ENCODE data around the gene LRRC53.

Gene LRRC53

DNA sequence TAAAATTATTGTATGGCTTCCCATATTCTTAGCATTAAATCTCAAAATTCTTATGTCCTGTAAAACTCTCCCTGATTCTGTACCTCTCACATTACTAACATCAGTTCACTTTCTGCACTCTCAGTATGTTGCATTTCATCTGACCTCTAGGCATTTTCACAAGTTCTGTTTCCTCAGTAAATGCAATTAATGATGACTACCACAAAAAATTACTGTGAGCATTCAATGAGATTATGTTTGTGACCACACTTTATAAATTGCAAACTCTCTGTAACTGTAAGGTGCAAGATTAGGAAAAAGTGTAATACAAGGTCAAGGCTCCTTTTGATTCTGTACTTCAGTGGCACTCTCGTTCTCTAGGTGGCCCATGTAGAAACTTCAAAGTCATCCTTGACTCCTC lies 60.4 kb downstream of the LRRC53 start:
- no peak for DNase-seq (ENCODE audit: low read depth in 2 of 3, low spot score in 1 of 3)

DNA sequence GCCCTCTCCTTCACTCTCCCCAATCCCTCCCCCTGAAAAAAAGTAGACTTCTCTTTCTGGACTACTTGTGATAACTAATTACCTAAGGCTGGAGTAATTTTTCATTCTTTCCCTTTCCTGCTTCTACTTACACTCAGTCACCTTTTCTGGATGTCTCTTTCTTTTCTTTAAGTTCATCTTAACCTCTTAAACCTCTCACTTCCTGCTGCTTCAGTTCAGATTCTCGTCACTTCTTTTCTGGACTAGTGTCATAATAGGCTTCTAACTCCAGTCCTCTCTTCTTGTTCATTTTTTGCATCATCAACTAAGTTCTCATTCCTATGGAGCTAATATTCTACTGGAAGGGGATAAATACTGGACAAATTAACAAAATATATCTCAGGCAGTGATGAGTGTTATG lies 75.4 kb downstream of the LRRC53 start:
- DNase-seq (ENCODE audit: low read depth in 2 of 3, low spot score in 1 of 3), result no peak

DNA sequence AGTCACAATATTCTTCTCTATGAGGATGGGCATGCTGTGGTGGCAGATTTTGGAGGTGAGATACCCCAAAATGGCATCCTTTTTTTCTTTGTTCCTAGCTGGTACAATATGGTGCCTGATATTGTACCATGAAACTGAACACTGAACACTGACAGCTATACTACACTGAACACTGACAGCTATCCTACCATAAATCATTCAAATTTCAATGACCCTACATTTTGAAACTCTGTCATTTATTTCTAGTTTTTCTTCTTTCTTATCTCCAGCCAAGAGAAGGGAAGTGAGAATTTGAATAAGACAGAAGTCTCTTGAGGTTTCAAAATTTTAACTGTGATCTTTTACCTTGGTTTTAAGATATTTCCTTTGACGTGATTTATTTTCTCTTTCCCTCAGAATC lies 76.3 kb downstream of the LRRC53 start:
- DNase-seq (ENCODE audit: low read depth in 2 of 3, low spot score in 1 of 3), result no peak

DNA sequence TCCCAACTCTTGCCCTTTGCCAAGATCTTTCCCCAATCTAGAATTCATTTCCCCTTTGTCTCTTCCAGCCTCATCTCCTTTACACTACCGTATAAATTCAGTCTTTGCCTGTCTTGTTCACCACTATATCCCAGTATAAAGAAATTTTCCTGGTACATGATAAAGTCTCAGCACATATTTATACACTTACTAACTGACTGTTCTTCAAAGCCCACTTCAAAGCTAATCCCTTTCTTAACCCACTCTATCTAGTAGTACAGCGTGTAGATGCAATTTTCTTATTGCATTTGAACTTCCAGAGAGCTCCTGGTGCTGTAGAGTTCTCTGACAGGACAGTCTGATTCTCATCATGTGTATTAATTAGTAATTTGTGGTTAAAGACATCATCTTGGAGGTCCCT lies 78.1 kb downstream of the LRRC53 start:
- no peak for DNase-seq (ENCODE audit: low read depth in 2 of 3, low spot score in 1 of 3)

DNA sequence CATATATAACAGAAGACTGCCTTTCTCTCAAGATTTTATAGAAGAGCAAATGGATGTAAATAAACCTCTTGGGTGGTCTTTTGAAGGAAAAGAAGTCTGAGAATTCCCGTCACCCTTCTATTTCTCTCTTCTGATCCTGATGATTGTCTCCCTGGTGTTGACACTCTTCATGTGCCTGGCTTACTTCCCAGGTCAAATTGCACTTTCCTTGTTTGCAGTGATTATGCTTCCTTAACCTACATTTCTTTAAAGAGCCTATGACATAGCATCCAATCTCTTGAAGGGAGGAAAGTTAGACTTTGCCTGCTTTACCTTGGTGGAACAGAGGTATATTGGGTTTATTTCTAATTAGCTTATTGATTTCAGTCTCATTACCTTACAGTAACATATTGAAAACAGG lies 80.1 kb downstream of the LRRC53 start:
- DNase-seq (ENCODE audit: low read depth in 2 of 3, low spot score in 1 of 3), result no peak

DNA sequence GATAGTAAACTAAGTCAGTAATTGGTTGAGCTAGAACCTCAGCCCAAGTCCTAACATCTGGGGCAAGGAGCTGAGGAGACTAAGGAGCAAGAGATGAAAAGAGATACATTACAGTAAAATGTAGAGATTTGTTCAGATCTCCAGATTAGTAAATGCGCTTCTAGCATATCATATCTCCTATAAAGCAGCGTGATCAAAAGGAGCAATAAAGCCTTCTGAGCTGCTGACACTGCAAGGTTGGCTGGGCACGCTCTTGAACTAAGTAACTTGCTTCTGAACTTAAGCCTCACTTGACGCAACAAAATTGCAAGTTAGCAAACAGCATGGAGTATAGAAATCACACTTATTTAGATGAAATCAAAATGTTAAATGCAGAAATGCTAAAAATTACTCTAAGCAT lies 80.9 kb downstream of the LRRC53 start:
- DNase-seq (ENCODE audit: low read depth in 2 of 3, low spot score in 1 of 3), result no peak

DNA sequence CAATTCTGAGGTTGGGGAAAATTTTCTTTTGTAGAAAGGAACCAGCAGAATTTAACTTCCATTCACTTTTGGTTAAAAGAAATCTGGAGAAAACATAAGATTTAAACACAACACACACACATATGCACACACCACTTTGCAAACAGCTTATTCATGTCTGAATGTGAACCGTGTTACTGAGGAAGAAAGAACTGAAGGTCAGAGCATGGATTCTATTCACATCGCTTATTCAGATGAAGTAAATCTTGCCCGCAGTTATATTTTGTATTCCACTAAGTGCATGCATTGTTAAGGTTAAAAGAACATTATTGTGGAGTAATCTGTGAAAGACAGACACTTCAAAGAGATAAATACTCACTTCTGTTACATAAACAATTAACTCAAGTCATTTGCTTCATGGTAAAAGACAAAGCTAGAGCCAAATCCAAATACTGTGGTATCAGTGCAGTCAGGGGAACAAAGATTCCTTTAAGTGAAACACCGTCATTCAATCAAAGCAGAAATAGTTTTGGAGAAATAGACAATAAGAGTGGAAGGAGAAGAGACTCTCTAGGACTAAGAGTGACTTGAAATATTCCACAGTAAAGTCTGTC lies 82.0 kb downstream of the LRRC53 start:
- DNase-seq (ENCODE audit: low read depth in 2 of 3, low spot score in 1 of 3), result no peak

DNA sequence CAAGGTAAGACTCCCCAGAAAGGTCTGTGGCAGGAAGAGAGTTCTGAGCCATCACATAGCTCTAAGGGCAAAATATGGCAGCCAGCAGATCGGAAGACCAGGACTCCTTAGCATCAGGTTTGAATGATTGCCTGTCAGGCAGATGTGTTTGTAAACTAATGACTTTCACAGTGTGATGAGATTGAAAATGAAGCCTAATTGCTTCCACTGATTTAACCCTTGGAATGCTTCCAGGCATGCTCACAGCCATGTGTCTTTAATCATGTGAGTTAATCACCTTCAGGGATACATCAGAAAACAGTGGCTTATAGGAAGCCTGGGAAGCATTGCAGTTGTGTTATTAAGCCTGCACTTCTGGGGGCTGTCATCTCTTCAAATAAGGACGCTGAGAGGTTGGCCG lies 82.8 kb downstream of the LRRC53 start:
- DNase-seq (ENCODE audit: low read depth in 2 of 3, low spot score in 1 of 3), result no peak

DNA sequence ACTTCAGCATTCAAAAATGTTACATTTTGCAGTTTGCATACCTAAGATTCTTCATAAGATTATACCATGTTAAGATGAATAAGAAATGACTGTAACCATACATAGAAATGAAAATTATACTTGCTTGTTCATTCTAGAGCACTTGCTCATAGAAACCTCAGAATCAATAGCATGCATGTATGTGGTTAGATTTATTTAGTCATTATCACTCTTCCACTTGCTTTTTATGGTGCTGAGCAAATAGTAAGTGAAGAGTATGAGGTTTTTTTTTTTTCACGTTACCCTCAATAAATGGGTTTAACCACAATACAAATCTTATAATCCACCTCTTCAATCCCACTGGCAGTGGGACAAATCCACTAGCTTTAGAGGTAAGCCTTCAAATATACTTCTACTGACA lies 84.7 kb downstream of the LRRC53 start:
- no peak for DNase-seq (ENCODE audit: low read depth in 2 of 3, low spot score in 1 of 3)

DNA sequence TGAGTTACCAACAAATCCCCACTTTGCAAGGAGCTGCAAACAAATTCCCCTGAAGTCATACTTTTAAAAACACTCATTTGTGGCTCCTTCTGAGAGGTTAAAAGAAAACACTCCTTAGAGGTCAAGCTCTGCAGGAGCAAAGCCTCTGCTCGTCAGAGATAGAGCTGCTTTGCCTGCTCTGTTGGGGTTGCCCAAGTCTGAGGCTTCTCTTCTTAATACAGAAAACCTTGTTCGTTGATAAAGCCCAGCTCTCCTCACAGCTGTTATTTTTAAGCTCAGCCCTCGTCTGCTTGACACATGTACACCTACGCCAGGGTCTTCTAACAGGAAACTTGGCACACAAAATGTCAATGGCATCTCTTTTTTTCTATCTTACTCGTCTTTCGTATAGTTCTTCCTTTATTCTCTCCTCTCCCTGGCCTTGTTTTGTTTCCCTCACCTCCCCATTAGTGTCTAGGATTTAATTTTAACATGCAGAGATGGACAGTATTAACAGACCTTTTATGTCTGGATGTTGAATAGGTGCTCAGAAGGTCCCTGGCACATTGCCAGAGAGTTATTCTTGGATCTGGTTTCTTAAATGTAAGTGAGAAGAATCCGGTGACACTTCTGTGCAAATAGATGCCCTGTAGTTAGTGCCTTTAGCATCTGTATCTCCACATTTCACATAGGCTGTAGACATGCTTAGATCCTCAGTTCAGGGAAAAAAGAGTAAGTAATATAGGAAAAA lies 86.0 kb downstream of the LRRC53 start:
- DNase-seq (ENCODE audit: low read depth in 2 of 3, low spot score in 1 of 3), result no peak

DNA sequence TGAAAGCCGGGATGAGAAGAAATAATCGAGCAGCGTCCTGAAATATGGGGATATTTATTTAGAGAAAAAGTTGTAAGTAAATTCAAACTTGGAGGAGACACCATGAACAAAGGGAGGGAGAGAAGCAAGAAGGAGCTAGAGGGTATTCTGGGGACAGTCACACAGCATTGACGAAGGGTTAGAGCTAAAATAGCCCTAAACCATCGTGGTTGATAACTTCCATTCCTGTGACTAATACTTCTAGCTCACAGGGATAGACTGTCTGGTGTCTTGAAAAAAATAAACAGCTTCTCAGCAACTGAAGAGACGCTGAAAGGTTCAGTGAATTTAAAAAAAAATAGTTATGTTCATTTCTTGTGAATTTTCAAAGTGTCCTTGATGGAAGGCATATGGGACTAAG lies 86.7 kb downstream of the LRRC53 start:
- DNase-seq (ENCODE audit: low read depth in 2 of 3, low spot score in 1 of 3), result no peak

DNA sequence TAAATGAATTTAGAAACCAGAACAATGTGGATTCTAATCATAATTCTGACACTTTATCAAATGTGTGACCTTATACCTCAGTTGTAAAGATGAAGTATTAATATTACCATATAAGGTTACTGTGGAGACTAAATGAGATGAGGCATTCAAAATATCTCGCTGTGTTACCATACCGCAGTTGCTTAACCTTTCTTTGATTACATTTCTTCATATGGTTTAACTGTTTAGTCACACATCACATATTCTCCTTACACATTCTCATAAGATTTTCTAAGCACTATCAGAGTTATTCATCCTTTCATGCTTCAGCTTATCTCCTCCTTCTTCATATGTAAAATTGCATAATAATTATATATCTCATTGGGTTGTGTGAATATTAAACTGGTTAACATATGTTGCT lies 88.9 kb downstream of the LRRC53 start:
- no peak for DNase-seq (ENCODE audit: low read depth in 2 of 3, low spot score in 1 of 3)

DNA sequence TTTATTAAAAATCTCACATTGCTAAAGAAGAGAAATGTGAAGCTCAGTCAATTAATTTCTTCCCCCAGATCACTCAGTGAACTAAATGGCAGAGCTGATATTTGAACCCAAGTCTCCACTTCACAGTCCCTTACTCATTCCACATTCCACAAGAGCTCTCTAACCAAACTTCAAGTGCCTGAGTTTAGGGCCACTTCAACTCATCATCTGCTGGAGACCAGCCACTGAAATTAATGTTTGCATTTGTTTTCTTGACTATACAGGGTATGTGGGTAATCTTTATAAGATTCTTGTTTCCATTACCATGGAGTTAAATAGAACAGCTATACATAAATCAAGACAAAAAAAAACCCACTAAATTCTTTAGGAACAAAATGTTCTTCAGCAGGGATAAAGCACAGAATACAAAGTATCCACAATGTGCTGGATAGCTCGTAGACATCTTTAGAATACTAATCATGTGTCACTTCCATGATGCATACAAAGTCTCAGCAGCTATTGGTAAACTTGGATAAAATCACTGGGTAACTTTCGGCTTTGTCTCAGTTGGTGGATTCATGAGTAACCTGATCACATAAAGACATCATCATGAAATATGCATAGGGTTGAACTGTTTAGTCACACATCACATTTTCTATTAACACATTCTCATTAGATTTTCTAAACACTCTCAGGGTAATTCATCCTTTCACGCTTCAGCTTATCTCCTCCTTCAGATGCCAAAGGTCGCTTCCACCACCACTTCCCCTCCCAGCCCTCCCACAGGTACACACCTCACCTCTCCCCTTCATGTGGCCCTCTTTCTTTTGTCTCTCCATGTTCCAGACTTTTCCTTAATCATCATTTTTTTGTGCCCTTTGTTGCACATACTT lies 89.8 kb downstream of the LRRC53 start:
- no peak for DNase-seq (ENCODE audit: low read depth in 2 of 3, low spot score in 1 of 3)

DNA sequence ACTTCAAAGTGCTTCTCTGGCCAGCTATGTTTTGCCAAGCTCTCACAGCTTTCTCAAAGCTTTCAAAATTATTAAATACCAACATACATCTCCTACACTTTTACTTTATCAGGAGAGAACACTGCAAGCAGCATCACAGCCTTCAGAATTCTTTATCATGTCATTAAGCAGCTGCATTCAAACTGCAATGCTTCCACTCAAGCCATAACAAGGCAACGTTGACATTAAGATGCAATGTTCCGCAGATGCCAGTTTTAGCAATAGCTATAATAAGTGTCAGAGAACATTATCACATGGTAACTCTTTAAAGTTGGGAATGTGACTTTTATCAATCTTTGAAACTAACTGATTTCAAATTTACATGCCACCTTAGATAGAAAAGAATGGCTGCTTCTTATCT lies 91.9 kb downstream of the LRRC53 start:
- no peak for DNase-seq (ENCODE audit: low read depth in 2 of 3, low spot score in 1 of 3)
